ENCODE measurements around the gene RBM26.

DNA sequence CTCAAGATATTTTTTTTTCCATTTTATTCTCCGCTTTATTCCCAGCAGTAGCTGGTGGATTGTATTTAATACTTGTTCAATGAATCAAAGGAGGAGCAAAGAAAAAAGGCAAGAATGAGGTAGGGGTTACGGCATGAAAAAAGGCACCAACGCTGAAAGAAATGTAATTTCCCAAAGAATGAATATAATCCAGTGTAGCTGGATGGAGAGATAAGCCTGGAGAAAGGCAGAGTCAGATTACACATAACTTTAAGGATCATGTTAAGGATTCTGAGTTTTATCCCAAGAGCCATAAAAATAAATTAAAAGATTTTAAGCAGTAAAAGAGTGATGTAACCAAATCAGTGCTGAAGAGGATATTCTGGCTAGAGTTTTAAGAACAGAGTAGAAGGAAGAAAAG is 67.7 kb downstream of the RBM26 start:
- TF ChIP-seq EP300 (IDR thresholded peaks at IDR 0.05) (no peak), POLR2AphosphoS5 (IDR thresholded peaks at IDR 0.05) (no peak), POLR2A (IDR thresholded peaks at IDR 0.05) (no peak)
- TF ChIP-seq, protein P1, sequence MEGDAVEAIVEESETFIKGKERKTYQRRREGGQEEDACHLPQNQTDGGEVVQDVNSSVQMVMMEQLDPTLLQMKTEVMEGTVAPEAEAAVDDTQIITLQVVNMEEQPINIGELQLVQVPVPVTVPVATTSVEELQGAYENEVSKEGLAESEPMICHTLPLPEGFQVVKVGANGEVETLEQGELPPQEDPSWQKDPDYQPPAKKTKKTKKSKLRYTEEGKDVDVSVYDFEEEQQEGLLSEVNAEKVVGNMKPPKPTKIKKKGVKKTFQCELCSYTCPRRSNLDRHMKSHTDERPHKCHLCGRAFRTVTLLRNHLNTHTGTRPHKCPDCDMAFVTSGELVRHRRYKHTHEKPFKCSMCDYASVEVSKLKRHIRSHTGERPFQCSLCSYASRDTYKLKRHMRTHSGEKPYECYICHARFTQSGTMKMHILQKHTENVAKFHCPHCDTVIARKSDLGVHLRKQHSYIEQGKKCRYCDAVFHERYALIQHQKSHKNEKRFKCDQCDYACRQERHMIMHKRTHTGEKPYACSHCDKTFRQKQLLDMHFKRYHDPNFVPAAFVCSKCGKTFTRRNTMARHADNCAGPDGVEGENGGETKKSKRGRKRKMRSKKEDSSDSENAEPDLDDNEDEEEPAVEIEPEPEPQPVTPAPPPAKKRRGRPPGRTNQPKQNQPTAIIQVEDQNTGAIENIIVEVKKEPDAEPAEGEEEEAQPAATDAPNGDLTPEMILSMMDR (IDR thresholded peaks at IDR 0.05), result no peak
